DMS53 treated with DMSO at 0.1 percent for 48 hours (cell line): ENCODE data around the gene SYNPR.
A peak's percentile ranks its signal among the peaks of the same experiment; 100 is the strongest.
"Not testable (repeated sequence)": the region's sequence is repeated elsewhere in the genome, so short reads cannot be mapped to it uniquely, and the experiment has no call there.

ENCODE experiments used
- DNase-seq: peaks from one replicate; lab custom pipeline; 2025; ENCODE audit not compliant: unreplicated experiment; lab: John Stamatoyannopoulos, UW

The SYNPR gene

GRCh38 chr3:63607716-63608115 lies 329.6 kb downstream of the SYNPR start:
- no peak for DNase-seq

DNA sequence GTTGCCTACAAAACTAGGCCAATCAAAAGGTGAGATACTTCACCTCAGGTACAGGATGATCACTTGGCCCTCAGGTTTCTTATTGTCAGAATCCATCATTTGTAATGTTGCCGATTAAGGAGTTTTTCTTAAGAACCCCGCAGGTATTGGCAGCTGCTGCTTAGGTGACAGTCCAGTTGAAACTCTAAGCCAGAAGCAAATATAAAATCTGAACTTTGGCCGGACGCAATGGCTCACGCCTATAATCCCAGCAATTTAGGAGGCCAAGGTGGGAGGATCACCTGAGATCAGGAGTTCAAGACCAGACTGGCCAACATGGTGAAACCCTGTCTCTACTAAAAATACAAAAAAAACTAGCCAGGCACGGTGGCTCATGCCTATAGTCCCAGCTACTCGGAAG lies 331.3 kb downstream of the SYNPR start:
- DNase-seq = no peak

DNA sequence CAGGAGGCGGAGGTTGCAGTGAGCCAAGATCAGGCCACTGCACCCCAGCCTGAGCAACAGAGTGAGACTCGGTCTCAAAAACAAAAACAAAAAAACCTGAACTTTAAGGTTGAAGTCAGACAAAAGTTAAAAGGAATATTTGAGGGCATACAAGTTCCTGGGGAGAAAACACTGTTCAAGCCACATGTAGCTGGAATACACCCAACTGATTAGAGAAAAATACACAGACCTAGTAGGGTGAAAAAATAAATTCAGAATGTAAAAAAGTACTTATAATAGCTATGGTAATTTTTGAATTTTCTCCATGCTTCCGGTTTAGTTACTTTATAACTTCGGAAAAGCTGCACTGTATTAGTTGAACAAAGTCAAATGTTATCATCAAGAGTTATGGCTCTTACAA lies 331.7 kb downstream of the SYNPR start:
- no peak for DNase-seq

GRCh38 chr3:63611382-63611781 lies 333.3 kb downstream of the SYNPR start:
- DNase-seq = no peak

GRCh38 chr3:63613561-63613960 lies 335.5 kb downstream of the SYNPR start:
- no peak for DNase-seq

- no peak for DNase-seq
Observed at GRCh38 chr3:63617391-63617790, 339.3 kb downstream of the SYNPR start.

DNA sequence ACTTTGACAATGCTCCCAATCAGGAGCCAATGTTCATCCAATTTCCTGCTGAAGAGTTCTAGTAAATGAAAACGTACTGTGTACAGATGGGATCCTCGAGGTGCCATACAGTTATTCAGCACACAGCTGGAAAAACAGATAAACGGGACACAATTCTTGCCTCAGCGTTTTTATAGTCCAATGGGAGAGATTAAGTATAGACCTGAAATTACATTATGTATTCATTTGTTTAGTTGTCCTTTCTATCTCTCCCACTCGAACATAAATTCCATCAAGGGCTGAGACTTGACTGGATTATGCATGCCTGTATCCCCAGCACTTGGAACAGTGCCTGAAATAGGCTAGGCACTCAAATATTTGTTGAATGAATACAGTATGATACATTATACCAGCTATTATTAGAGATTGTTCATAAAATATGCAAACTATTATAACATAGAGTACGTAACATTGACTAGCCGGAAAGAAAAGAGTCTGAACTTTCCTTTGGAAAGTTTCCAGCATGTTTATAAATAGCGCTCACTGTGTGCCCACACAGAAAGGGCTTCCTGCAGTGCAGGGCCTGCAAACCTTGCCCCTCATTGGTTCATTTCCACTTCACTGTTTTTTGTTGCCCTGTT lies 346.9 kb downstream of the SYNPR start:
- no peak for DNase-seq

GRCh38 chr3:63631670-63632069 lies 353.6 kb downstream of the SYNPR start:
- no peak for DNase-seq

DNA sequence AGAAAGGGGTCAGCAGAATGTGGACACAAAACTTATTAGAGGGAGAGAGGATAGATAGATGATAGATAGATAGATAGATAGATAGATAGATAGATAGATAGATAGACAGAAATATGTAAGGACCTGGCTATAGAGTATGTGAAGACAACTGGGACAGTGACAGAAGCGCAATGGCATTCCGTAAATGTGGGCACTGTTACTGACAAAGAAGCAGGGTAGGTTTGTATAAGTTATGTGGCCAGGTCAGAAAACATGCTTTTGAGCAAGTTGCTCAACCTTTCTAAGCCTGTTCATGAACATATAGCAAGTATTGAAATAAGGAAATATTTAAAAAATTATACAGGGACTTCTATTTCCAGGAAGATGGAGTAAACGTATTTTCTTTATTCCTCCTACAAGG lies 357.1 kb downstream of the SYNPR start:
- DNase-seq = no peak

GRCh38 chr3:63639806-63640205 lies 361.7 kb downstream of the SYNPR start:
- no peak for DNase-seq

DNA sequence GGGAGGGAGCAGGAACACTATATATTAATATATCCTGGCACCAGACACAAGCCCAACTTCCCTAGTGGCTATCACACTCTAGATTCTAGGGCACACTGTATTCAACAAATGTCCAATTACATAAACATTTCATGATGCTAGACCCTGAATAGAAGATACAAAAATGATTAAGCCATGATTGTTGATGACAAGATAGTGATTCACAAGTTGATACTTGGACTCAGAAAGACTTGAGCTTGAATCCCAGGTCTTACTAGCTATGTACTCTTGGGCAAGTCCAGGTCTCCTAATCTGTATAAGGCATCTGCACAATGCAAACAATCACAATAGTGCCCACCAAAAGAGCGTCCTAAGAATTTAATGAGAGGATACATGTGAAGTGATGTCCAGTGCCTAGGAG lies 364.4 kb downstream of the SYNPR start:
- DNase-seq = no peak

- no peak for DNase-seq
Observed at GRCh38 chr3:63644212-63644797, 366.2 kb downstream of the SYNPR start.

- not testable (repeated sequence) for DNase-seq
Observed at GRCh38 chr3:63644928-63645781, 367.0 kb downstream of the SYNPR start.

GRCh38 chr3:63652066-63652725 lies 374.1 kb downstream of the SYNPR start, which contains the start of gene SNTN:
Gene SNTN (plus strand): TSS chr3:63652675. CDS start chr3:63652688, 13 bp downstream.
- no peak for DNase-seq

DNA sequence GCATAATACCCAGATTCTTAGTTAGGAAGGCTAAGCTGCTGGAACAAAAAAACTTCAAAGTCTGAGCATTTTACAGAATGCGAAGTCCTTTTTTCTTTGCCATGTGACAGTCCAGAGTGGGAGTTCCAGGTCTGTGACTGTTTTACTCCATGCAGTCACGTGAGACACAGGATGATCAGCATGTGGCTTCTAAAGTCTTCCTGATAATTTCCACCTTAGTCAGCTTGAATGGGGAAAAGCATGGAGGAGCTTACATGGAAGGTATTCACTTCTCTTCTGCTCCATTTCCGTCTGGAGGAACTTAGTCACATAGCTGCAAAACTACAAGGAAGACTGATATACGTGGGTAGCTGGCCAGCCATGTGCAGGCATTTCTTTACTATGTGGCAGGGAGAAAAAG lies 376.1 kb downstream of the SYNPR start:
- DNase-seq = no peak

- DNase-seq = peak; percentile 21
Observed at GRCh38 chr3:63654931-63655330, 376.8 kb downstream of the SYNPR start.

- no peak for DNase-seq
Observed at GRCh38 chr3:63655519-63655918, 377.4 kb downstream of the SYNPR start.

GRCh38 chr3:63656786-63657185 lies 378.7 kb downstream of the SYNPR start:
- DNase-seq = no peak

DNA sequence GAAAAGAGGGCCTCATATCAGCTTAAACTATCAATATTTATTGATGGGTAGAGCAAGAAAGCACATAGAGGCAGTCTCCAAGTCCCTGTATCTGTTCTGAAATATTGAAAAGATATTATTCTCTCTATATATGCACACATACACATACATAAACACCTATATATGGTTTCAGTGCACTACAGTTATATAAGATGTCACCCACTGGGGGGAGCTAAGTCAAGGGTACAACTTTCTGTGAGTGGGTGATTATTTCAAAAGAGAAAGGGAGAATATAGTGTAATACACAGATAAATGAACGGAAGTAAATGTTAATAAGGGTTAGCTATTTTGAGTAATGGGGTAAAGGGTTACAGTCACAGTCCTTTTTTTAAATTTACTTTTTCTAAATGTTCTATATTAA lies 383.1 kb downstream of the SYNPR start:
- DNase-seq = no peak

DNA sequence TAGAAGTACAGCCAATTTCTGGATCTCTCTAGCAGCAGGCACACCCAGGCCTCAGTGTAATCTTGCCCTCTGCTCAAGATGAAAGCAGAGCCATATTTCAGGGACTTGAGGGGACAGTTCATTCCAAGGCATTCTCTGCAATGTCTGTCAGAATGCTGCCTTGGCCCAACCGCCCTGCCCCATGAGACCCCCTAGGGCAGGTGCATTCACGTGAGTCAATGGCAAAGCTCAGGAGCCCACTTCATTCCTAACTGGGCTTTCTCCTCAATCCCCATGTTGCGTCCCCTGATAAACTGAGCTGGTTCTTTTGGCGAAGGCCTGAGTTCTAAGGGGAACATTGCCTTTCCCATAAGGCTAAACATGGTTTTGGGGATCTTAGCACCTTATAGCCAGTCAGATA lies 383.9 kb downstream of the SYNPR start:
- DNase-seq = no peak

DNA sequence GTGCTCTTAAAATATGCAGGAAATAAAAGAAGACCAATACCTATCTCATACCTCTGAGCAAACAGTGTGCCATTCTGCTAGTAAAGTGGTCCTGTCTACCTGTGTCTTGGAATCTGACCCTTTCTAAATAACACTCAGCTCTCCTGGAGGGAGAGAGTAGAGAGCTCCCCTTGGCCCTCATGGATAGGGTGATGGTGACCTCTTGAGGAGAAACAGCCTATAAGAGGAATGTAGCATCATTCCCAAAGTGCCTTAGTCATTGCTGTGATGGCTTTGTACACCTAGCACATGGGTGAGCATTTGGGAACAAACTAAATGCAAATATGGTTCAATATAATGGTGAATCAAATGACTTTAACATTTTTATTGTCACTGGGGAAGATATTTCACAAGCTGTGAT lies 384.4 kb downstream of the SYNPR start:
- DNase-seq = no peak
